HCT116 (cell line): ENCODE data around the gene PTGER3. TPM values are rescaled to one million over a fixed set of nuclear protein-coding genes. Genes with fewer than 3 reads are reported as not detected.

Experiments
- ATAC-seq: fragments of 200-7000 bp; cut with Tn5 transposase; 2 replicates; pipeline ENCODE4 v1.9.1; 2020; ENCODE audit warnings: mild to moderate bottlenecking, moderate library complexity
- BruUV-seq: library from RNA; stranded (reverse); fragments of 400-500 nt; replicated peaks from 2 replicates; lab custom pipeline; 2021; lab: Mats Ljungman, UMichigan
- CTCF ChIA-PET: fragments of 300-600 bp; sonication (Branson Sonifier 250); formaldehyde crosslinking; loops from one replicate; lab custom pipeline; 2021; ENCODE audit warnings: antibody characterized with exemption; lab: Charles Lee
- POLR2A ChIA-PET: fragments of 300-600, 350-600 bp; sonication (Branson Sonifier 250); formaldehyde crosslinking; loops from one replicate; lab custom pipeline; 2021; ENCODE audit warnings: antibody characterized with exemption; lab: Charles Lee
- RAD21 ChIA-PET, 2 experiments: fragments of 300-600 bp; sonication (Branson Sonifier 250); formaldehyde crosslinking; loops; one replicate each; lab custom pipeline; 2023; ENCODE audit warnings: low total read pairs in 2 of 2; ENCODE audit not compliant: uncharacterized antibody in 2 of 2, unreplicated experiment in 2 of 2, low non-redundant PET in 1 of 2; lab: Charles Lee
- DNase-seq: peaks from one replicate; pipeline ENCODE4 v3.0.0-alpha.2; 2010; ENCODE audit warnings: low read depth, low spot score
- H2AFZ ChIP-seq: fragments of 200-600 bp; shearing (Covaris generic), sonication (generic); 2 replicates; pipeline ENCODE4 v1.6.1; 2017; ENCODE audit warnings: low read depth, mixed run types, mixed read lengths, antibody characterized with exemption, low read length; ENCODE audit not compliant: poor library complexity, severe bottlenecking
- H3K27ac ChIP-seq: 2 replicates; pipeline ENCODE4 v1.5.1; 2012; ENCODE audit warnings: low read depth, low read length
- H3K27me3 ChIP-seq: fragments of 200-600 bp; sonication (generic); 2 replicates; pipeline ENCODE4 v1.6.1; 2016; ENCODE audit warnings: mixed run types, low read length, mixed read lengths; ENCODE audit not compliant: insufficient read depth
- H3K36me3 ChIP-seq, 2 experiments: fragments of 200-500 bp in 1 of 2; fragments of 200-600 bp in 1 of 2; sonication (Bioruptor generic) in 1 of 2; sonication (generic) in 1 of 2; 2 replicates each; pipeline versions ENCODE4 v1.5.1 to v1.6.1; 2014 to 2016; ENCODE audit warnings: low read length in 2 of 2, inconsistent platforms in 1 of 2, mixed read lengths in 1 of 2, mixed run types in 1 of 2; ENCODE audit not compliant: insufficient read depth in 2 of 2, control insufficient read depth in 1 of 2
- H3K4me1 ChIP-seq, 2 experiments: fragments of 200-600 bp in 1 of 2; sonication (generic) in 1 of 2; 2 replicates each; pipeline versions ENCODE4 v1.5.1 to v1.6.1; 2012 to 2017; ENCODE audit warnings: low read length in 2 of 2, inconsistent platforms in 1 of 2, mild to moderate bottlenecking in 1 of 2, mixed read lengths in 1 of 2, mixed run types in 1 of 2, moderate library complexity in 1 of 2; ENCODE audit not compliant: insufficient read depth in 2 of 2, control insufficient read depth in 1 of 2
- H3K4me2 ChIP-seq: fragments of 200-600 bp; sonication (generic); 2 replicates; pipeline ENCODE4 v1.6.1; 2017; ENCODE audit warnings: mixed run types, low read length, mixed read lengths
- H3K4me3 ChIP-seq, 2 experiments: fragments of 200-600 bp in 1 of 2; sonication (generic) in 1 of 2; replicated peaks in 1 of 2; 2 replicates each; pipeline ENCODE4 v1.5.1; 2011 to 2016; ENCODE audit warnings: low read length in 2 of 2, control low read depth in 1 of 2, low read depth in 1 of 2, mild to moderate bottlenecking in 1 of 2, mixed read lengths in 1 of 2, mixed run types in 1 of 2
- H3K79me2 ChIP-seq: fragments of 200-600 bp; sonication (generic); 2 replicates; pipeline ENCODE4 v1.6.1; 2017; ENCODE audit warnings: mild to moderate bottlenecking, mixed run types, low read length, moderate library complexity, mixed read lengths; ENCODE audit not compliant: insufficient read depth
- H3K9ac ChIP-seq: fragments of 200-600 bp; sonication (generic); 2 replicates; pipeline ENCODE4 v1.6.1; 2016; ENCODE audit warnings: low read length, mixed read lengths
- H3K9me2 ChIP-seq: fragments of 200-600 bp; sonication (generic), shearing (Covaris generic); 2 replicates; pipeline ENCODE4 v1.6.1; 2017; ENCODE audit warnings: mixed run types, mild to moderate bottlenecking, moderate library complexity; ENCODE audit not compliant: insufficient read depth
- H3K9me3 ChIP-seq, 2 experiments: fragments of 200-500 bp in 1 of 2; fragments of 200-600 bp in 1 of 2; sonication (Bioruptor generic) in 1 of 2; sonication (generic) in 1 of 2; 2 replicates each; pipeline ENCODE4 v1.6.1; 2014 to 2017; ENCODE audit warnings: low read length in 2 of 2, mixed read lengths in 2 of 2, inconsistent platforms in 1 of 2, low read depth in 1 of 2, mild to moderate bottlenecking in 1 of 2, mixed run types in 1 of 2, moderate library complexity in 1 of 2; ENCODE audit not compliant: control insufficient read depth in 1 of 2, insufficient read depth in 1 of 2
- H4K20me1 ChIP-seq: fragments of 200-600 bp; sonication (generic), shearing (Covaris generic); 2 replicates; pipeline ENCODE4 v1.6.1; 2017; ENCODE audit warnings: mixed run types, mild to moderate bottlenecking, moderate library complexity; ENCODE audit not compliant: insufficient read depth
- ATF3 ChIP-seq: IDR thresholded peaks from 2 replicates; pipeline ENCODE4 v1.6.1; 2012
- CEBPB ChIP-seq: IDR thresholded peaks from 2 replicates; pipeline ENCODE4 v1.6.1; 2012; ENCODE audit warnings: low read depth
- EZH2 ChIP-seq: fragments of 200-600 bp; sonication (generic); IDR thresholded peaks from 2 replicates; pipeline ENCODE4 v1.6.1; 2017; ENCODE audit warnings: antibody characterized with exemption, mixed run types
- EZH2phosphoT487 ChIP-seq: fragments of 200-600 bp; IDR thresholded peaks from 2 replicates; pipeline ENCODE4 v1.6.1; 2018; ENCODE audit warnings: antibody characterized with exemption, borderline replicate concordance
- FOSL1 ChIP-seq: IDR thresholded peaks from 2 replicates; pipeline ENCODE4 v1.6.1; 2012; ENCODE audit warnings: low read depth
- JUND ChIP-seq: IDR thresholded peaks from 2 replicates; pipeline ENCODE4 v1.6.1; 2012
- POLR2A ChIP-seq: IDR thresholded peaks from 2 replicates; pipeline ENCODE4 v1.7.0; 2011; ENCODE audit warnings: borderline replicate concordance; ENCODE audit not compliant: insufficient read depth, insufficient read length; ENCODE audit errors: extremely low read depth
- REST ChIP-seq: IDR thresholded peaks from 2 replicates; pipeline ENCODE4 v1.6.1; 2012; ENCODE audit warnings: low read depth
- SIN3A ChIP-seq: IDR thresholded peaks from 2 replicates; pipeline ENCODE4 v1.6.1; 2012; ENCODE audit warnings: low read depth
- SP1 ChIP-seq: IDR thresholded peaks from 2 replicates; pipeline ENCODE4 v1.6.1; 2012; ENCODE audit warnings: low read depth
- SRF ChIP-seq: IDR thresholded peaks from 2 replicates; pipeline ENCODE4 v1.6.1; 2012; ENCODE audit warnings: low read depth
- YY1 ChIP-seq: IDR thresholded peaks from 2 replicates; pipeline ENCODE4 v1.6.1; 2011; ENCODE audit warnings: low read length, low read depth, moderate library complexity, mild to moderate bottlenecking; ENCODE audit not compliant: insufficient replicate concordance; ENCODE audit errors: extremely low read depth
- ZBTB33 ChIP-seq: IDR thresholded peaks from 2 replicates; pipeline ENCODE4 v1.6.1; 2011; ENCODE audit warnings: mild to moderate bottlenecking, low read length, moderate library complexity; ENCODE audit not compliant: insufficient replicate concordance; ENCODE audit errors: extremely low read depth
- ZFX ChIP-seq: fragments of 450-650 bp; IDR thresholded peaks from 2 replicates; pipeline ENCODE4 v1.6.1; 2017
- ZNF274 ChIP-seq: fragments of 200-500 bp; sonication (Bioruptor generic); IDR thresholded peaks from 2 replicates; pipeline ENCODE4 v1.6.1; 2014; ENCODE audit warnings: mild to moderate bottlenecking, low read depth, low read length, inconsistent platforms
- intact Hi-C: fragments of 100-400 bp; cut with micrococcal nuclease; formaldehyde crosslinking; loops from 2 replicates; pipeline ENCODE4 v1.10.0; 2022
- total RNA-seq: library from RNA; stranded (reverse); gene quantifications from one replicate; pipeline ENCODE4 v1.2.1, GENCODE V29; 2021; ENCODE audit not compliant: unreplicated experiment

PTGER3 gene
- total RNA-seq, 1 experiment from 2014 or later, result 0.05 TPM

- POLR2A ChIA-PET, result no interaction called here
- no peak overlapping the region for H3K4me2 ChIP-seq
- no peak for TF ChIP-seq SIN3A
- no peak for TF ChIP-seq ZNF274
- TF ChIP-seq, all 23 proteins: peak for 0
- no peaks in the 10 kb centered on the region for H3K4me1 ChIP-seq
- DNase-seq, result no peak
- RAD21 ChIA-PET, result no interaction called here
- BruUV-seq, result no TSS peak
- H3K9me2 ChIP-seq, result no peaks in the 10 kb centered on the region
- no peaks in the 10 kb centered on the region for H3K36me3 ChIP-seq
- no peak overlapping the region for H3K9ac ChIP-seq
- H4K20me1 ChIP-seq, result no peaks in the 10 kb centered on the region
- H3K79me2 ChIP-seq, result no peaks in the 10 kb centered on the region
- H3K4me3 ChIP-seq, result no peak overlapping the region
- ATAC-seq, result no peak
- peaks cover 42% of the 10 kb centered on the region for H3K27me3 ChIP-seq
- intact Hi-C loops, result no loop called here
- no peak overlapping the region for H2AFZ ChIP-seq
- CTCF ChIA-PET, result no interaction called here
- no peaks in the 10 kb centered on the region for H3K9me3 ChIP-seq
- H3K27ac ChIP-seq, result no peak overlapping the region
Measured at GRCh38 chr1:70990469-70991253, 57.0 kb downstream of the PTGER3 start.

- POLR2A ChIA-PET, result no interaction called here
- intact Hi-C loops, result no loop called here
- TF ChIP-seq ATF3 (no peak), REST (no peak), SP1 (no peak), ZBTB33 (no peak), SRF (no peak), JUND (no peak), CEBPB (no peak), YY1 (no peak), SIN3A (no peak), EZH2 (no peak), EZH2phosphoT487 (no peak), ZNF274 (no peak), POLR2A (no peak), FOSL1 (no peak), ZFX (no peak)
Measured at GRCh38 chr1:70987497-70987896, 60.1 kb downstream of the PTGER3 start.

More at GRCh38 chr1:70987497-70987896, 60.1 kb downstream of the PTGER3 start:
- Histone ChIP-seq H2AFZ (no peak overlapping the region), H3K27ac (no peak overlapping the region), H3K9me3 (no peaks in the 10 kb centered on the region), H3K9me2 (no peaks in the 10 kb centered on the region), H3K9ac (no peak overlapping the region), H3K4me3 (no peak overlapping the region), H3K79me2 (no peaks in the 10 kb centered on the region), H3K36me3 (no peaks in the 10 kb centered on the region), H3K27me3 (peaks cover 34% of the 10 kb centered on the region), H3K4me2 (no peak overlapping the region), H3K4me1 (no peaks in the 10 kb centered on the region), H4K20me1 (no peaks in the 10 kb centered on the region)
- CTCF ChIA-PET, result no interaction called here
- RAD21 ChIA-PET, result no interaction called here
- no TSS peak for BruUV-seq
- ATAC-seq (no peak), DNase-seq (no peak)
